ENCODE measurements around the gene HSP90AB1.

GRCh38 chr6:44258921-44259320, 12.0 kb downstream of the HSP90AB1 start:
- no peak for TF ChIP-seq CTCF (IDR thresholded peaks at IDR 0.05; ENCODE audit: low read depth, low read length, poor library complexity, severe bottlenecking)
- no peak for TF ChIP-seq EZH2phosphoT487 (IDR thresholded peaks at IDR 0.05; ENCODE audit: borderline replicate concordance, low read length)
